ENCODE measurements around the gene YES1. TPM values are rescaled to one million over a fixed set of nuclear protein-coding genes. Genes with fewer than 3 reads are reported as not detected.

The YES1 gene
- total RNA-seq, 4 donors from 2014 or later = 19.2 to 39.5 (median 29.6) TPM

GRCh38 chr18:755506-755905 lies 56.5 kb downstream of the YES1 start:
- ATAC-seq (no peak), DNase-seq (no peak)
- Histone ChIP-seq H3K27me3 (no peaks in the 10 kb centered on the region), H3K9me3 (no peaks in the 10 kb centered on the region), H3K4me1 (peaks cover 0 to 3% of the 10 kb centered on the region in 2 donors), H3K4me3 (no peak overlapping the region), H3K27ac (no peak overlapping the region), H3K36me3 (peaks cover 0 to 12% of the 10 kb centered on the region in 2 donors)
- intact Hi-C loops (cut with DNase I; ENCODE audit: low total_unique reads) (no loop called here), in situ Hi-C loops (cut with MboI; ENCODE audit: low sequenced_read_pairs in 4 of 4) (no loop called here)
- TF ChIP-seq POLR2A (IDR thresholded peaks at IDR 0.05) (no peak), CTCF (IDR thresholded peaks at IDR 0.05 in 4 of 5, conservative IDR thresholded peaks at IDR 0.05 in 1 of 5) (no peak)

DNA sequence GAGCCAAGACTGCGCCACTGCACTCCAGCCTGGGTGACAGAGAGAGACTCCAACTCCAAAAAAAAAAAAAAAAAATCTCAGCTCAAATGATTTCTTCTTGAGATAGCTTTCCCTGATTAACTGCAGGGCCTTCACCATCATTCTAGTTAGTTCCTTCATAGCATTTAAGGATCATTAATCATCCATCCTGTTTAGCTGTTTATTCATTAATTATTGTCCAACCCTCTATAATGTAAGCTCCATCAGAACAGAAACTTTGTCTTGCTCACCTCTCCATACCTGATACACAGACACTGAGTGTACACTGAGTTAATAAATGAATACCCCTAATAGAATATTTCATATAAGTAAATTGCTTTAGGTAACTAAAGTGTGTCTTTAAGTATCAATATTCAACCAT lies 57.4 kb downstream of the YES1 start:
- TF ChIP-seq POLR2A (IDR thresholded peaks at IDR 0.05) (no peak), CTCF (IDR thresholded peaks at IDR 0.05 in 4 of 5, conservative IDR thresholded peaks at IDR 0.05 in 1 of 5) (no peak)
- intact Hi-C loops (cut with DNase I; ENCODE audit: low total_unique reads) (no loop called here), in situ Hi-C loops (cut with MboI; ENCODE audit: low sequenced_read_pairs in 4 of 4) (no loop called here)
- no peak for DNase-seq
- H3K27me3 ChIP-seq = no peaks in the 10 kb centered on the region
- no peaks in the 10 kb centered on the region for H3K9me3 ChIP-seq
- H3K36me3 ChIP-seq = peaks cover 0 to 12% of the 10 kb centered on the region in 2 donors
- H3K4me3 ChIP-seq = no peak overlapping the region
- peaks cover 0 to 3% of the 10 kb centered on the region in 2 donors for H3K4me1 ChIP-seq
- H3K27ac ChIP-seq = no peak overlapping the region
- no peak for ATAC-seq

DNA sequence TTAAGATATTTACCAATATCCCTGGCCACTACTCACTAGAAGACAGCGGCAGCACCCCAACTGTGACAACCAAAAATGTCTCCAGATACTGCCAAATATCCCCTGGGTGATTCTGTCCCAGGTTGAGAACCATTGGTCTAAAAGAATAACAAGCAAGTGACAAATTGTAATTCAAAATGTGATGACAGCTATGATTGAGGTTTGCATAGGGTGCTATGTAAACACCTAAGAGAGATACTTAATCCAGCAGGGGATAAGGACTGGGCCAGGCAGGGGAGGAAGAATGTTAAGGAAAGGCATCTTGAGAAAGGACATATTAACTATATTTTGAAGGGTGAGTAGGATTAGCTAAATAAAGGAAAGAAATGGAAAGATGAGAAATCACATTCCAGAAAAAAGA lies 61.6 kb downstream of the YES1 start:
- Histone ChIP-seq H3K4me1 (peaks cover 0 to 3% of the 10 kb centered on the region in 2 donors), H3K9me3 (no peaks in the 10 kb centered on the region), H3K27ac (no peak overlapping the region), H3K27me3 (no peaks in the 10 kb centered on the region), H3K36me3 (peaks cover 0 to 18% of the 10 kb centered on the region in 2 donors), H3K4me3 (no peak overlapping the region)
- ATAC-seq = no peak
- in situ Hi-C loops (cut with MboI; ENCODE audit: low sequenced_read_pairs in 4 of 4) = no loop called here
- intact Hi-C loops (cut with DNase I; ENCODE audit: low total_unique reads) = no loop called here
- DNase-seq = no peak
- TF ChIP-seq CTCF (IDR thresholded peaks at IDR 0.05 in 4 of 5, conservative IDR thresholded peaks at IDR 0.05 in 1 of 5) (no peak), POLR2A (IDR thresholded peaks at IDR 0.05) (no peak)

DNA sequence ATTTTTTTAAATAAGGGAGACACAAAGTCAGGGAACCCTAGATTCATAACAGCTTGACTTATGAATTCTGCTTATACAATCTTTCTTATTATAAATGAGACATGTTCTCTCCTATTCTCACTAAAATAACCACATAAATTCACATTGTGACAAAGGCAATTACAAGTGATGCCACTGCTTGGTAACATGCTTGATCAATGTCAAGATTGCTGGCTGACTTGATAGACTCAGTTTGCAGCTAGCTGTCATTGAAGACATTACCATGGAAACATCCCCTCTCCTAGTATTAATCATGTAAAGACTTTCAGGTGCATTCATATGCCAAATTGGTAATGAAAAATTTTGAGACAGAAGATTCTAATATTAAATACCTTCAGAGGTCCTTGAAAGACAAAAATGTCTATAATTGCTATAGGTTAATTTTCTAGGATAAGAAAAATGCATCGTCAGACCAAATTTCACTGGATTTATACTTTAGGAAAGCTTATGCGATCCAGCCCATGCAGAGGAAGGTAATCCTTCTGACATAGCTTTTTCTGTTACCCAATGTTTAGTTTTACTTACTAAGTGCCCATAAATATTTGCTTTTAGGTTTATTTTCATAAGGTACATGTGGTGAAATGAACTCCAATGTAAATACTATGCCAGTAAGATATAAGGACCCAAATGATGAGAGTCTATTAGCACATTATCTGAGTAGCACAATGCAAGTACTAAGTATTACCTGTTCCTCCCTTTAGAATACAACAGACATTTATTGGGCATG lies 67.0 kb downstream of the YES1 start:
- TF ChIP-seq CTCF (IDR thresholded peaks at IDR 0.05 in 4 of 5, conservative IDR thresholded peaks at IDR 0.05 in 1 of 5) = no peak
- no peak for TF ChIP-seq POLR2A (IDR thresholded peaks at IDR 0.05)
- H3K27ac ChIP-seq = no peak overlapping the region
- H3K4me3 ChIP-seq = no peak overlapping the region
- DNase-seq (no peak), ATAC-seq (no peak)
- peaks cover 0 to 27% of the 10 kb centered on the region in 2 donors for H3K36me3 ChIP-seq
- no peaks in the 10 kb centered on the region for H3K27me3 ChIP-seq
- no peaks in the 10 kb centered on the region for H3K9me3 ChIP-seq
- H3K4me1 ChIP-seq = no peaks in the 10 kb centered on the region
- in situ Hi-C loops (cut with MboI; ENCODE audit: low sequenced_read_pairs in 4 of 4) = loop anchor here (5.0 to 10.0 kb wide), 2 partner anchors 87 to 90 kb away; no protein-coding TSS in a partner anchor
- intact Hi-C loops (cut with DNase I; ENCODE audit: low total_unique reads) = no loop called here

Data from gastrocnemius medialis (tissue), 4 donors.